Bronchial epithelial cell (primary cell): ENCODE measurements around the gene EML4. TPM values are rescaled to one million over a fixed set of nuclear protein-coding genes. Genes with fewer than 3 reads are reported as not detected.
"Not testable (repeated sequence)": the region's sequence is repeated elsewhere in the genome, so short reads cannot be mapped to it uniquely, and the experiment has no call there.

Experiments used
- DNase-seq: peaks from one replicate; pipeline ENCODE4 v3.0.0-alpha.2; 2010; ENCODE audit warnings: low read depth
- FAIRE-seq: peaks from 2 replicates; lab custom pipeline; 2011; peaks lifted over from hg19 to GRCh38; lab: Jason Lieb, UNC
- H3K27me3 ChIP-seq: 2 replicates; pipeline ENCODE4 v1.5.1; 2011; ENCODE audit warnings: low read length; ENCODE audit not compliant: control insufficient read depth, insufficient read depth
- H3K36me3 ChIP-seq: 2 replicates; pipeline ENCODE4 v1.5.1; 2011; ENCODE audit warnings: low read length; ENCODE audit not compliant: control insufficient read depth, insufficient read depth
- H3K4me3 ChIP-seq: 2 replicates; pipeline ENCODE4 v1.5.1; 2011; ENCODE audit warnings: mild to moderate bottlenecking, low read depth, low read length, control low read depth
- total RNA-seq: library from RNA; depleted of rRNA; stranded (reverse); fragments of >200 nt; gene quantifications from 2 replicates; pipeline ENCODE4 v1.2.1, GENCODE V29; 2014
- TF ChIP-seq, protein P1 (sequence below): IDR thresholded peaks from 2 replicates; pipeline ENCODE4 v1.5.1; 2011; ENCODE audit warnings: mild to moderate bottlenecking, moderate library complexity, low read length, control low read depth, inconsistent platforms; ENCODE audit not compliant: insufficient read depth, severe bottlenecking

The EML4 gene
- total RNA-seq, 1 donor from 2014 or later = 26.3 TPM

GRCh38 chr2:42340045-42340937, 171.1 kb downstream of the EML4 start:
- FAIRE-seq = no peak
- no peak for DNase-seq

DNA sequence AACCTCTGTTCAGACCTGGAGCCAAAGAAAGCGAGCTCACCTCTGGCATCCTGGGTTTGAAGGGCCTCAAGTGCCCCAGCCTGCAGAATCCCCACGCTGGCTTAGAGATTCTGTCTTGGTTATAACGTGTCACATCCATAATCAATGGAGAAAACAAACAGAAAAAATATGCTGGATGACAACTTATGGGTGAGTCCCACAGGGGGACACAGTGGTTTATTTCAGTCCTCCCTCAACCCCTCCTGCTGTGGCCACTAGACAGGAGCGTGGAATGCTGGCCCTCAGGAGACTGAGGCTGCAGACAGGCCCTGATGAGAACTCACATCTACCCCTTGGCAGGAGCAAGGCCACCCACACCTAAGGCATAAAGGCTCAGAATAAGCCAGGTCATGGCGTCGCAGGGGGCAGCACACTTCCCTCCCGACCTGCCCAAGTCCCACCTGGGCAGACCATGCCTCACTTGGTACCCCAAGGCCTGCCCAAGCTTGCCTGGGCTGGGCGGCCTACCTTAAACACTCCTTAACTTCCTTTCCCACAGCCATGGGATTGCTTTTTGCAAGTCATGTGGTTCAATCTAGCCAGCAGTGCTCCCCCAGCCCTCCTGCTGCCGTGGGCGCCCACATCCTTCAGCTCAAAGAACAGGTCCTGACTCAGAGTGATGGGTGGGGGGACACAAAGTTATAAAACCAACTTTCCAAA, 171.9 kb downstream of the EML4 start:
- H3K36me3 ChIP-seq = peaks cover 5% of the 10 kb centered on the region

More at GRCh38 chr2:42340045-42340937, 171.1 kb downstream of the EML4 start:
- TF ChIP-seq, protein P1, sequence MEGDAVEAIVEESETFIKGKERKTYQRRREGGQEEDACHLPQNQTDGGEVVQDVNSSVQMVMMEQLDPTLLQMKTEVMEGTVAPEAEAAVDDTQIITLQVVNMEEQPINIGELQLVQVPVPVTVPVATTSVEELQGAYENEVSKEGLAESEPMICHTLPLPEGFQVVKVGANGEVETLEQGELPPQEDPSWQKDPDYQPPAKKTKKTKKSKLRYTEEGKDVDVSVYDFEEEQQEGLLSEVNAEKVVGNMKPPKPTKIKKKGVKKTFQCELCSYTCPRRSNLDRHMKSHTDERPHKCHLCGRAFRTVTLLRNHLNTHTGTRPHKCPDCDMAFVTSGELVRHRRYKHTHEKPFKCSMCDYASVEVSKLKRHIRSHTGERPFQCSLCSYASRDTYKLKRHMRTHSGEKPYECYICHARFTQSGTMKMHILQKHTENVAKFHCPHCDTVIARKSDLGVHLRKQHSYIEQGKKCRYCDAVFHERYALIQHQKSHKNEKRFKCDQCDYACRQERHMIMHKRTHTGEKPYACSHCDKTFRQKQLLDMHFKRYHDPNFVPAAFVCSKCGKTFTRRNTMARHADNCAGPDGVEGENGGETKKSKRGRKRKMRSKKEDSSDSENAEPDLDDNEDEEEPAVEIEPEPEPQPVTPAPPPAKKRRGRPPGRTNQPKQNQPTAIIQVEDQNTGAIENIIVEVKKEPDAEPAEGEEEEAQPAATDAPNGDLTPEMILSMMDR = no peak
- peaks cover 3% of the 10 kb centered on the region for H3K36me3 ChIP-seq
- H3K27me3 ChIP-seq = no peaks in the 10 kb centered on the region
- H3K4me3 ChIP-seq = no peak overlapping the region

DNA sequence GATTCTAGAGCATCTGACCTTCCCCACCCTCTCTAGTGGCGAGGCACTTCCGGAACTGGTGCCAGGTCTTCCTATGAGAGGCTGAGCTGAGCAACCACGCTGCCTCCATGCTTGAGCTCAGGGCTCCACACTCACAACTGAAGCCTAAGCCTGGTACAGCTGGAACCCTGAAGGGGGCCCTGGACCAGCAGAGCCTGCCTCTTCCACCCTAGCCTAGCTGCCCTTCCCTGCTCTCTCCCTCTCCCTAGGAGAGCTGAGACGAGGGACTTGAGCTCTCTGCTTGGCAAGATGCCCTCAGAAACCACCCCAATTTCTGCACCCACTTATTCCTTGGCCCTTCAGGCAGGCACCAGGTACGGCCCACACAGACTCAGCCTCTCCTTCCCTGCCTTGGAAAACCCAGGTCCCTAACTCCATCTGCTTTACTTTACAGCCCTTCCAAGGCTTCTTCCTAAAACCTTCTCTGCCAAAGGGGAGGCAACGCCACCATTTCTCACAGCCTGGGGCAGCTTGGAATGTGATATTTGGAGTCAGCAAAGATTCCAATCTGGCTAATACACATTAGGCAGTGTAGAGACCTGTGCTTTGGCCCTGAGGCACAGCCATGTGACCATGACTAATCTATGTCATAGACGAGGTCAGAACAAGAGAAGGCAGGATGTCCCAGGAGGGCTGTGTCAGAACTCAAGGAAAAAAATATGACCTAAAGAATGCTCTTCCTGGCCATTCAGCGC, 173.1 kb downstream of the EML4 start:
- TF ChIP-seq, protein P1 = no peak
- Histone ChIP-seq H3K36me3 (peaks cover 5% of the 10 kb centered on the region), H3K4me3 (no peak overlapping the region), H3K27me3 (no peaks in the 10 kb centered on the region)
- DNase-seq = peak; percentile 91
- FAIRE-seq = no peak

More for the DNA sequence above, 171.9 kb downstream of the EML4 start:
- FAIRE-seq = no peak
- TF ChIP-seq, protein P1 = no peak
- Histone ChIP-seq H3K4me3 (no peak overlapping the region), H3K27me3 (no peaks in the 10 kb centered on the region)
- no peak for DNase-seq

GRCh38 chr2:42342795-42343241, 173.7 kb downstream of the EML4 start:
- H3K27me3 ChIP-seq = no peaks in the 10 kb centered on the region
- TF ChIP-seq, protein P1 = no peak
- no peak overlapping the region for H3K4me3 ChIP-seq
- DNase-seq = no peak
- no peak for FAIRE-seq
- H3K36me3 ChIP-seq = peaks cover 5% of the 10 kb centered on the region

- no peak overlapping the region for H3K4me3 ChIP-seq
- peaks cover 2% of the 10 kb centered on the region for H3K36me3 ChIP-seq
- TF ChIP-seq, protein P1 = no peak
- H3K27me3 ChIP-seq = no peaks in the 10 kb centered on the region
- DNase-seq (no peak), FAIRE-seq (no peak)
Measured at GRCh38 chr2:42345986-42346385, 176.8 kb downstream of the EML4 start.

DNA sequence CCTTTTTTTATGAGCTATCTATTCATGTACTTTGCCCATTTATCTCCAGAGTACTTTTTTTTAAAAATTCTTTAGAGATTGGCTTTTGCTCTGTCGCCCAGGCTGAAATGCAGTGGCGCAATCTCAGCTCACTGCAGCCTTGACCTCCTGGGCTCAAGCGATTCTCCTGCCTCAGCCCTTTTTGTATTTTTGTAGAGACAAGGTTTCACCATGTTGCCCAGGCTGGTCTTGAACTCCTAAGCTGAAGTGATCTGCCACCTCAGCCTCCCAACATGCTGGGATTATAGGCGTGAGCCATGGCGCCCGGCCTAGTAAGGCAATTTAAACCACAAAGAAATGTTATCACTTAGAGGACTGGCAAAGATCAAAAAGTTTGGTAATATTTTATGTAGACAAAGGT, 177.7 kb downstream of the EML4 start:
- H3K27me3 ChIP-seq, DNase-seq, FAIRE-seq, H3K36me3 ChIP-seq, H3K4me3 ChIP-seq: not testable (repeated sequence)

DNA sequence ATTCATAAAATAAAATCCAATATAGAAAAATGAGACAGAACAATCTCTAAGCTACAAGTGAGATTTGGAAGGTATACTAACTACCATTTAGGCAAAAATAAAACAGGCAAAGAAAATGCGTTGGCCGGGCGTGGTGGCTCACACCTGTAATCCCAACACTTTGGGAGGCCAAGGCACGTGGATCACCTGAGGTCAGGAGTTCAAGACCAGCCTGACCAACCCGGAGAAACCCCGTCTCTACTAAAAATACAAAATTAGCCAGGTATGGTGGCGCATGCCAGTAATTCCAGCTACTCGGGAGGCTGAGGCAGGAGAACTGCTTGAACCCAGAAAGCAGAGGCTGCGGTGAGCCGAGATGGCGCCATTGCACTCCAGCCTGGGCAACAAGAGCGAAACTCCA, 178.4 kb downstream of the EML4 start:
- H3K36me3 ChIP-seq = not testable (repeated sequence)

More for the DNA sequence above, 178.4 kb downstream of the EML4 start:
- FAIRE-seq, H3K27me3 ChIP-seq, H3K4me3 ChIP-seq, DNase-seq: not testable (repeated sequence)
